ENCODE results near the gene CACNA2D4. TPM values are rescaled to one million over a fixed set of nuclear protein-coding genes. Genes with fewer than 3 reads are reported as not detected.
A peak's percentile ranks its signal among the peaks of the same experiment; 100 is the strongest.

Gene CACNA2D4
- total RNA-seq, 1 donor from 2014 or later, result 2.8 TPM

DNA sequence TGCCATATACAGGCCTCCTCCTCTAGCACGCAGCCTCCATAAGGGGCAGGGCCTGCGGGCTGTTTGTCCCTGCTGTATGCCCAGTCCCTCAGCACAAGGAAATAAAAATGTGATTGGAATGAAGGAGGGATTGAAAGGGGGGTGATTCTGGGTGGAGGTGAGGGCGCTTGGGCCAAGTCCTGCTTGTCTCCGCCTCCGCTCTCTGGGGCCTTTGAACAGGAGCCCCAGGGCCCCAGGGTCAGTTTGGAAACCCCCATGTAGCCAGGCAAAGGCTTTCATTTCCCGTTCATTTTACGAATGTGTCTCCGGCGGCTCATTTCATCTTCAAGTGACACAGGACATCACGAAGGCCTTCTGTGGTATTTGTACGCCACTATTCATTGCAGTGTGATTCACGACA lies 4.5 kb upstream of the CACNA2D4 start:
- H3K27me3 Mint-ChIP-seq, result no peaks in the 10 kb centered on the region
- peak overlapping the region; percentile 10 for H3K27ac Mint-ChIP-seq
- DNase-seq (no peak), ATAC-seq (ENCODE audit: low read depth) (peak; percentile 11)
- no peak for TF ChIP-seq CTCF (IDR thresholded peaks at IDR 0.05)
- intact Hi-C loops (cut with micrococcal nuclease), result loop anchor here (10.0 kb wide), 1 partner anchor 48 kb away; no protein-coding TSS in a partner anchor
- H3K4me3 Mint-ChIP-seq, result no peak overlapping the region
- POLR2A ChIA-PET, result interaction anchor here (2.3 kb wide), 1 partner anchor 10 kb away, joined by 13 read pairs; no protein-coding TSS in a partner anchor
- CTCF ChIA-PET, result interaction anchor here (2.2 kb wide), 1 partner anchor 17 kb away, joined by 18 read pairs; no protein-coding TSS in a partner anchor
- no peaks in the 10 kb centered on the region for H3K9me3 Mint-ChIP-seq
- H3K4me1 Mint-ChIP-seq, result peaks cover 61% of the 10 kb centered on the region
- H3K36me3 Mint-ChIP-seq (ENCODE audit: low read depth), result no peaks in the 10 kb centered on the region

DNA sequence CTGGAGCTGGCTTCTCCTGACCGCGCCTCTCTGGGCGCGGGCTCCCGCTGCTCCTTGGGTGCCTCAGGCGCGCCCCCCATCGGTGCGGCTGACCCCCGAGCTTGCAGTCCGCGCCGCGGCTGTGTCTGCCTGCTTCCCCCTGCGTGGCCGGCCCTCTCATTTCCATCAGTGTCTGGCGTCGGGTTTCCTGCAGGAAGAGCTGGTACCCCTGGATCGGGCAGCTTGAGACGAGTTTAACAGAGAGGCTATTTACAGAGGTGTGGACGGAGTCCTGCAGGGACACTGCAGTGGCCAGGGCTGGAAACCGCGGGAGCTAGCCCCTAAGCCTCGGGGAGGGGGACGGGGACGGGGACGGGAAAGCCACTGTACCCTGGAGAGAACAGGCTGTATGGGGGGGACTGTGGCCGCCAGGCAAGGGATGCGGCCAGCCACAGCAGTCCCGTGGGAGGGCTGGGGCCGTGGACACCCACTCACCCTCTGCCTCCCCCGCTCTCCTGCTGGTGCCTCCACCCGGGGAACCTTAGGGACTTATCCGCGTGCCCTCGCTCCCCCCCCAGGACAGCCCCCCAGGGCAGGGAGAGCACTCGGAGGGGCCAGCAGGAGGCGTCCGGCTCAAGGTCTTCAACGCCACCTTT lies 3.7 kb upstream of the CACNA2D4 start:
- H3K36me3 Mint-ChIP-seq (ENCODE audit: low read depth), result no peaks in the 10 kb centered on the region
- no peaks in the 10 kb centered on the region for H3K27me3 Mint-ChIP-seq
- peaks cover 69% of the 10 kb centered on the region for H3K4me1 Mint-ChIP-seq
- DNase-seq (no peak), ATAC-seq (ENCODE audit: low read depth) (no peak)
- no peak overlapping the region for H3K4me3 Mint-ChIP-seq
- no peaks in the 10 kb centered on the region for H3K9me3 Mint-ChIP-seq
- H3K27ac Mint-ChIP-seq, result no peak overlapping the region
- intact Hi-C loops (cut with micrococcal nuclease), result loop anchor here (10.0 kb wide), 1 partner anchor 47 kb away; no protein-coding TSS in a partner anchor
- POLR2A ChIA-PET, result interaction anchor here (0.5 to 1.5 kb wide), 2 partner anchors 11 to 37 kb away, joined by 3 to 7 read pairs; no protein-coding TSS in a partner anchor
- CTCF ChIA-PET, result interaction anchor here (1.4 kb wide), 1 partner anchor 17 kb away, joined by 7 read pairs; no protein-coding TSS in a partner anchor
- TF ChIP-seq CTCF (IDR thresholded peaks at IDR 0.05), result no peak

- H3K4me3 Mint-ChIP-seq, result no peak overlapping the region
- ChIA-PET POLR2A (interaction anchor here (0.6 kb wide), 2 partner anchors 10 to 232 kb away, joined by 4 to 10 read pairs; no protein-coding TSS in a partner anchor), CTCF (interaction anchor here (0.7 to 1.4 kb wide), 2 partner anchors 19 to 130 kb away, joined by 3 to 4 read pairs; no protein-coding TSS in a partner anchor)
- no peaks in the 10 kb centered on the region for H3K36me3 Mint-ChIP-seq (ENCODE audit: low read depth)
- H3K9me3 Mint-ChIP-seq, result no peaks in the 10 kb centered on the region
- H3K4me1 Mint-ChIP-seq, result peaks cover 71% of the 10 kb centered on the region
- TF ChIP-seq CTCF (IDR thresholded peaks at IDR 0.05), result no peak
- H3K27me3 Mint-ChIP-seq, result peaks cover 7% of the 10 kb centered on the region
- no peak overlapping the region for H3K27ac Mint-ChIP-seq
- ATAC-seq (ENCODE audit: low read depth), result no peak
- DNase-seq, result no peak
- intact Hi-C loops (cut with micrococcal nuclease), result loop anchor here (10.0 kb wide), 1 partner anchor 46 kb away; no protein-coding TSS in a partner anchor
Observed at GRCh38 chr12:1920971-1921370, 2.5 kb upstream of the CACNA2D4 start.

DNA sequence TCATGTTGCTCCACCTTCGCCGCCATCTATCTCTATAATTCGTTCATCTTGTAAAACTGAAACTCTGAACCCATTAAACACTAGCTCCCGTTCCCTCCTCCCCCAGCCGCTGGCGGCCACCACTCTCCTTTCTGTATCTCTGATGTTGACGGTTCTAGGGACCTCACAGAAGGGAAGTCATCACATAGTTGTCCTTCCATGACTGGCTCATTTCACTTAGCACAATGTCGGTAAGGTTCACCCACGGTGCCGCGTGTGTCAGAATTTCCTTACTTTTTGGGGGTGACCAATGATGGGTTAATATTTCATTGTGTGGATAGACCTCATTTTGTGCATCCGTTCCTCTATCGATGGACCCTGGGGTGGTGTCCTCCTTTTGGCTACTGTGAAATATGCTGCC lies 2.0 kb upstream of the CACNA2D4 start:
- peak overlapping the region; percentile 6 for H3K4me3 Mint-ChIP-seq
- no peaks in the 10 kb centered on the region for H3K9me3 Mint-ChIP-seq
- no peak for ATAC-seq (ENCODE audit: low read depth)
- intact Hi-C loops (cut with micrococcal nuclease), result loop anchor here (10.0 kb wide), 1 partner anchor 46 kb away; no protein-coding TSS in a partner anchor
- peaks cover 69% of the 10 kb centered on the region for H3K4me1 Mint-ChIP-seq
- no peak for DNase-seq
- peaks cover 9% of the 10 kb centered on the region for H3K27me3 Mint-ChIP-seq
- CTCF ChIA-PET, result interaction anchor here (0.7 to 1.4 kb wide), 2 partner anchors 19 to 130 kb away, joined by 3 to 4 read pairs; no protein-coding TSS in a partner anchor
- POLR2A ChIA-PET, result interaction anchor here (0.6 kb wide), 2 partner anchors 9 to 231 kb away, joined by 4 to 10 read pairs; no protein-coding TSS in a partner anchor
- H3K36me3 Mint-ChIP-seq (ENCODE audit: low read depth), result no peaks in the 10 kb centered on the region
- H3K27ac Mint-ChIP-seq, result peak overlapping the region; percentile 12
- TF ChIP-seq CTCF (IDR thresholded peaks at IDR 0.05), result no peak

DNA sequence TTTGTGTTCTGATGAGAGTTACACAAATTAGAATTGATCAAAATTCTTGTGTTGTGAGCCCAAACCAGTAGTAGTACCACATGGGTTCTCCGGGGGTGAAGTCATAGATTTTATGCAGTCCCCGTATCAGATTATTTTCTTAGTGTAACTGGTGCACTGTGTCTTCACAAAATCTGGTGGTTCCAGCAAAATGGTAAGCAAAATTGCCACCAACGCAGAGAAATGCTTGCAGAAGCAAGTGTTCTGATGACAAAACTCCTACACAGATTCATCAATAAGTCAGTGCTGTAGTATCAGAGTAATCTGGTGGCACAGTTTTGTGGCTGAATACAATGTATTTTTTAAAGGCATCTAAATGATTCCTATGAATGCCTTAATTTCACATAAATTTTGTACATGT lies 1.3 kb upstream of the CACNA2D4 start:
- Mint-ChIP-seq H3K27me3 (peaks cover 9% of the 10 kb centered on the region), H3K27ac (no peak overlapping the region), H3K4me3 (no peak overlapping the region), H3K9me3 (no peaks in the 10 kb centered on the region), H3K36me3 (ENCODE audit: low read depth) (no peaks in the 10 kb centered on the region), H3K4me1 (peaks cover 63% of the 10 kb centered on the region)
- intact Hi-C loops (cut with micrococcal nuclease), result loop anchor here (2.0 to 10.0 kb wide), 2 partner anchors 13 to 45 kb away; no protein-coding TSS in a partner anchor
- ChIA-PET CTCF (interaction anchor here (2.4 kb wide), 1 partner anchor 20 kb away, joined by 10 read pairs; no protein-coding TSS in a partner anchor), POLR2A (interaction anchor here (1.0 kb wide), 1 partner anchor 13 kb away, joined by 4 read pairs; no protein-coding TSS in a partner anchor)
- TF ChIP-seq CTCF (IDR thresholded peaks at IDR 0.05), result no peak
- no peak for DNase-seq
- ATAC-seq (ENCODE audit: low read depth), result no peak
